GM12892 (cell line): ENCODE results near the gene ZDHHC12.

Experiments
- DNase-seq: peaks from one replicate; pipeline ENCODE4 v3.0.0; 2011; ENCODE audit not compliant: insufficient read length
- FAIRE-seq: peaks from 2 replicates; lab custom pipeline; 2011; peaks lifted over from hg19 to GRCh38; lab: Jason Lieb, UNC
- POLR2A ChIP-seq: IDR thresholded peaks from 2 replicates; pipeline ENCODE4 v1.6.1; 2011; ENCODE audit warnings: low read depth, low read length, control low read depth
- POLR2AphosphoS5 ChIP-seq: IDR thresholded peaks from 2 replicates; pipeline ENCODE4 v1.6.1; 2011; ENCODE audit warnings: low read depth, low read length, control low read depth
- TAF1 ChIP-seq: IDR thresholded peaks from 2 replicates; pipeline ENCODE4 v1.6.1; 2011; ENCODE audit warnings: low read depth, mild to moderate bottlenecking, control low read depth, low read length, borderline replicate concordance

Gene ZDHHC12

GRCh38 chr9:128757602-128758001, 33.7 kb upstream of the ZDHHC12 start:
- FAIRE-seq, result no peak
- DNase-seq, result no peak
- TF ChIP-seq POLR2AphosphoS5, result no peak
- no peak for TF ChIP-seq TAF1
- no peak for TF ChIP-seq POLR2A

- no peak for TF ChIP-seq TAF1
- TF ChIP-seq POLR2A, result no peak
- TF ChIP-seq POLR2AphosphoS5, result no peak
- DNase-seq (no peak), FAIRE-seq (no peak)
These were observed 29.7 kb upstream of the ZDHHC12 start for GRCh38 chr9:128753627-128754026.

- TF ChIP-seq POLR2AphosphoS5 (no peak), POLR2A (no peak), TAF1 (no peak)
- DNase-seq (no peak), FAIRE-seq (no peak)
These were observed 27.1 kb upstream of the ZDHHC12 start for GRCh38 chr9:128750926-128751595.

GRCh38 chr9:128747241-128747640, 23.3 kb upstream of the ZDHHC12 start:
- no peak for FAIRE-seq
- no peak for TF ChIP-seq POLR2A
- no peak for TF ChIP-seq POLR2AphosphoS5
- TF ChIP-seq TAF1, result no peak
- DNase-seq, result no peak

- DNase-seq (no peak), FAIRE-seq (no peak)
- no peak for TF ChIP-seq TAF1
These were observed 19.5 kb upstream of the ZDHHC12 start for GRCh38 chr9:128743421-128743820.

GRCh38 chr9:128742401-128742800, 18.5 kb upstream of the ZDHHC12 start:
- FAIRE-seq (no peak), DNase-seq (no peak)
- TF ChIP-seq TAF1, result no peak
- no peak for TF ChIP-seq POLR2AphosphoS5
- no peak for TF ChIP-seq POLR2A

GRCh38 chr9:128735373-128735772, 11.4 kb upstream of the ZDHHC12 start:
- TF ChIP-seq TAF1 (no peak), POLR2A (no peak), POLR2AphosphoS5 (no peak)
- FAIRE-seq (no peak), DNase-seq (no peak)

- FAIRE-seq, result peak; percentile 56
- no peak for TF ChIP-seq POLR2AphosphoS5
- DNase-seq, result no peak
These were observed 9.3 kb upstream of the ZDHHC12 start for GRCh38 chr9:128733256-128733655.

GRCh38 chr9:128732576-128732975, 8.6 kb upstream of the ZDHHC12 start:
- no peak for FAIRE-seq
- no peak for DNase-seq
- TF ChIP-seq TAF1 (no peak), POLR2A (no peak), POLR2AphosphoS5 (no peak)

GRCh38 chr9:128731691-128732090, 7.8 kb upstream of the ZDHHC12 start:
- TF ChIP-seq TAF1, result no peak
- TF ChIP-seq POLR2A, result no peak
- no peak for TF ChIP-seq POLR2AphosphoS5
- FAIRE-seq, result no peak

GRCh38 chr9:128731093-128731492, 7.2 kb upstream of the ZDHHC12 start:
- no peak for FAIRE-seq
- DNase-seq, result no peak

More at GRCh38 chr9:128731691-128732090, 7.8 kb upstream of the ZDHHC12 start:
- no peak for DNase-seq

GRCh38 chr9:128729766-128730517, 6.0 kb upstream of the ZDHHC12 start:
- no peak for DNase-seq
- TF ChIP-seq POLR2A, result no peak
- FAIRE-seq, result no peak

More at GRCh38 chr9:128731093-128731492, 7.2 kb upstream of the ZDHHC12 start:
- TF ChIP-seq POLR2AphosphoS5, result no peak
- TF ChIP-seq POLR2A, result no peak
- no peak for TF ChIP-seq TAF1

- no peak for TF ChIP-seq TAF1
- TF ChIP-seq POLR2AphosphoS5, result no peak
- TF ChIP-seq POLR2A, result no peak
- DNase-seq, result no peak
- no peak for FAIRE-seq
These were observed 5.4 kb upstream of the ZDHHC12 start for GRCh38 chr9:128729302-128729701.
